GM18868 (cell line): ENCODE data around the gene WDR59.
"Not testable (repeated sequence)": the region's sequence is repeated elsewhere in the genome, so short reads cannot be mapped to it uniquely, and the experiment has no call there.

ENCODE experiments used
- ATAC-seq: cut with Tn5 transposase; IDR thresholded peaks from one replicate; pipeline ENCODE4 v1.9.1; 2021; ENCODE audit warnings: mild to moderate bottlenecking, moderate library complexity; ENCODE audit not compliant: unreplicated experiment

Gene WDR59

GRCh38 chr16:74867281-74867849 is 117.6 kb downstream of the WDR59 start:
- ATAC-seq, result no peak

DNA sequence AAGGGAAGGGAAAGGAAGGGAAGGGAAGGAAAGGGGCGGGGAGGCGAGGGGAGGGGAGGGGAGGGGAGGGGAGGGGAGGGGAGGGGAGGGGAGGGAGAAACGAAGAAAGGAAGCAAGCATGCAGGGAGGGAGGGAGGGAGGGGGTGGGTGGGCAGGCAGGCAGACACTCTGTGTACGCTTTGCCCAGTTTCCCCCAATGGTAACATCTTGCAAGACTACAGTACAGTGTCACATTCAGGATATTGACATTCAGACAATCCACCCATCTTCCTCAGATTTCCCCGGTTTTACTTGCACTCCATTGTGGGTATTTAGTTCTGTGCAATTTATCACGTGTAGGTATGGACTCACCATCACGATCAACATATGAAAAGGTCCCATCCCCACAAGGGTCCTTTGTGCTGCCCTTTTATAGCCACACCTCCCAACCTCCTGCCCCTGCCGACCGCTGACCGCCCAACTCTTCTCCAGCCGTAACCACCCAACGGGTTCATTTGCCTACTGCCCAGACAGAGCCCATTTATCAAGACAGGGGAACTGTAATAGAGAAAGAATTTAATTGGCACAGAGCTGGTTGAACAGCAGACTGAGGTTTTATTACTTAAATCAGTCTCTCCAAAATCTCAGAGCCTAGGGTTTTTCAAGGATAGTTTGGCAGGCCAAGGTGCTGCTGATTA is 118.9 kb downstream of the WDR59 start:
- no peak for ATAC-seq

GRCh38 chr16:74862743-74863244 is 122.1 kb downstream of the WDR59 start:
- peak; percentile 83 for ATAC-seq

GRCh38 chr16:74852500-74852875 is 132.4 kb downstream of the WDR59 start:
- no peak for ATAC-seq

DNA sequence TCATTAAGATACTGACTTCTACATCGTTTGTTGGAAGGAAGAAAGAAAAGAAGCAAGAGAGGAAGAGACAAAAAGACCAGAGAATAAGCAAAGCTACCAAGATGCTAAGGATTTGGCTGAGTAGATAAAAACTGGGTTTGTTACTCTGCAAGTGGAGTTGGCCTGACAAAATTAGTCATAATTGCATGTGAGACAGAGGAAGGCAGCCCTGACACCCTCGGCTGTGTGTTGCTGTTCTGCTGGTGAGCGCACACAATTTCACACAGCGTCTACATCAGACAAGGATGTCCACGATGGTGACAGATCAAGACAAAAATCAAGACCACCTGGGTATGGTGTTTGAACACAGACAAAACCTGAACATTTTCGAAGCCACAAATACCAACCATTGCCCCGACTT is 134.9 kb downstream of the WDR59 start:
- no peak for ATAC-seq

DNA sequence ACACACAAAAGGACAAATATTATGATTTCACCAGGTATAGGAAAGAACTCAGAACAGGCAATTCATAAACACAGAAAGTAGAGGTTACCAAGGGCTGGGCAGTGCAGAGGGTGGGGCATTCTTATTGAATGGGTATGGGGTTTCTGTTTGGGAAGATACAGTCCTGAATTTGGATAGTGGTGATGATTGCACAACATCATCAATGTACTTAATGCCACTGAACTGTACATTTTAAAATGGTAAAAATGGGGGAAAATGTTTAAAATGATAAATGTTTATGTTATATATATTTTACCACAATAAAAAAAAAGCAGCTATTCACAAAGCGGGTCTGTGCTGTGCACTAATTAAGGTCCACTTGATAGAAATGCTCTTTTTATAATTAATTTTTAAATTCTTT is 137.7 kb downstream of the WDR59 start:
- no peak for ATAC-seq

- ATAC-seq, result no peak
These were observed 138.2 kb downstream of the WDR59 start for GRCh38 chr16:74846714-74847113.

DNA sequence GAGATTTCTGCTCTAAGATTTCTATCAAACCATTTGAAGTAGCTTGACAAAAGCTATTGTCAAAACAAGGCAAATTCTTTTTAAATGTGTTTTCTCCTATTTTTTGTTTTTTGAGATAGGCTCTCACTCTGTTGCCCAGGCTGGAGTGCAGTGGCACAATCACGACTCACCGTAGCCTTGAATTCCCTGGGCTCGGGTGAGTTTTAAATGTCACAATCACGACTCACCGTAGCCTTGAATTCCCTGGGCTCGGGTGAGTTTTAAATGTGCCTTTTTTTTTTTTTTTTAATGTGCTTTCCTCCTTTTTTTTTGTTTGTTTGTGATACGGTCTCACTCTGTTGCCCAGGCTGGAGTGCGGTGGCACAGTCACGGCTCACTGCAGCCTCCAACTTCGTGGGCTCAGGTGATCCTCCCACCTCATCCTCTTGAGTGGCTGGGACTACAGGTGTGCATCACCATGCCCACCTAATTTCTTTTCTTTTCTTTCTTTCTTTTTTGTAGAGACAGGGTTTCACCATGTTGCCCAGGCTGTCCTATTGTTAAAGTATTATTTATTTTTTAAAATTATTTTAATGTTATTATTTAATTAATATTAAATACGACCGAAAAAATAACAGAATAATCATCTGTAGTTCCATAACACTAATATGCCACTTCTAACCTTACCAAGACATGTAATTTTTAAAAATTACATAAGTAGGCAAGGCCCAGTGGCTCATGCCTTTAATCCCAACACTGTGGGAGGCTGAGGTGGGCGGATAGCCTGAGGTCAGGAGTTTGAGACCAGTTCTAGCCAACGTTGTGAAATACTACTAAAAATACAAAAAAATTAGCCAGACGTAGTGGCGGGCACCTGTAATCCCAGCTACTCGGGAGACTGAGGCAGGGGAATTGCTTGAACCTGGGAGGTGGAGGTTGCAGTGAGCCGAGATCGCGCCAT is 140.6 kb downstream of the WDR59 start:
- no peak for ATAC-seq

GRCh38 chr16:74843381-74844035 is 141.4 kb downstream of the WDR59 start:
- not testable (repeated sequence) for ATAC-seq

GRCh38 chr16:74842413-74842812 is 142.5 kb downstream of the WDR59 start:
- ATAC-seq, result no peak

DNA sequence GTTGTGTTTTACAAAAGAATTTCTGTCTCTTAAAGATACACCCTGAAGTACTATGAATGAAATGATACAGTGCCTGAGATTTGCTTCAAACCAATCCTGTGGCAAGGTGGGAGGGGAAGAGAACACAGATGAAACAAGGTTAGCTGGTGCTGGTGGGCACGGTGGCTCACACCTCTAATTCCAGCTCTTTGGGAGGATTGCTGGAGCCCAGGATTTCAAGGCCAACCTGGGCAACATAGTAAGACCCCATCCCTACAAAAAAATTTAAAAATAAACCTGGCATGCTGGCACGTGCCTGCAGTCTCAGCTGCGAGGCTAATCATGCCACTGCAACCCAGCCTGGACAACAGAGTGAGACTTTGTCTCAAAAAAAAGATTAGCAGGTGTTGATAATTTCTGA is 143.0 kb downstream of the WDR59 start:
- ATAC-seq, result no peak

DNA sequence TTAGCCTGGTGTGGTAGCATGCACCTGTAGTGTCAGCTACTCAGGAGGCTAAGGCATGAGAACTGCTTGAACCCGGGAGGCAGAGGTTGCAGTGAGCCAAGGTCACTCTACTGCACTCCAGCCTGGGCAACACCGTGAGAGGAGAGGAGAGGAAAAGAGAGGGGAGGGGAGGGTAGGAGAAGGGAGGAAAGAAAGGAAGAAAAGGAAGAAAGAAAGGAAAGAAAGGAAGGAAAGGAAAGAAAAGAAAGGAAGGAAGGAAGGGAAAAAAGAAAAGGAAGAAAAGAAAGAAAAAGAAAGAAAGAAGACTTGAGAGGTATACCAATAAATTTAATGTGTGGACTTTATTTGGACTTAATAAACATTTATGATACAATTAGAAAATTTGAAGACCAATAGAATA is 143.5 kb downstream of the WDR59 start:
- no peak for ATAC-seq

GRCh38 chr16:74837056-74837455 is 147.9 kb downstream of the WDR59 start:
- ATAC-seq, result no peak

GRCh38 chr16:74836111-74836671 is 148.7 kb downstream of the WDR59 start:
- no peak for ATAC-seq

DNA sequence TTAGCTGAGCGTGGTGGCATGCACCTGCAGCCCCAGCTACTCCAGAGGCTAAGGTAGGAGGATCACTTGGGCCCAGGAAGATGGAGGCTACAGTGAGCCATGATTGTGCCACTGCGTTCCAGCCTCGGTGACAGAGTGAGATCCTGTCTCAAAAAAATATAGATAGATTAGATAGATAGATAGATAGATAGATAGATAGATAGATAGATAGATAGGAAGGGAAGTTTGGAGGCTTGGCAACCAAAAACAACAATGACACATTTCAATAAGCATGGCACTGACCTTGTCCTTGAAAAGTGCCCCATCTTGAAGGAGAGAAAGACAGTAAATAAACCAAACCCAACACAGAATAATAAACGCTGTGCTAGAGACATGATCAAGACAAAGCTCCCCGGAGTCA is 152.7 kb downstream of the WDR59 start:
- ATAC-seq, result no peak

- no peak for ATAC-seq
These were observed 153.5 kb downstream of the WDR59 start for GRCh38 chr16:74831467-74831866.

DNA sequence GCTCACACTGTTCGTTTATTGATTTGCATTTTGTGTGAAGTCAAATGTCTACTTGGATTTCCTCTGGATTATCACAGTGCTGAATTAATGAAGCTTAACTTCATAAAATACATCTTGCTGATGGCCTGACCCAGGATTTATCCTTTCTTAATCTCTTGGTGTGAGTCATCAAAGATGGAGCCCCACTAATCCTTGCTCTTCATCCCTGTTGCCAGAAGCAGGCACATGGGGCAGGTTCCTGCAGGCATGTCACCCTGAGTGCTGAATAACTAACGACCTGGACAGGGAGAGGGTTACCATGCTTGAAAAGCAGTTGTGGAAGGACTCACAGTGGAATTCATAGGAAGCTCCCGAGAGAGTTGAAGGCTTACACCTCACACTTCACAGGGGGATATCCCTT is 154.3 kb downstream of the WDR59 start:
- no peak for ATAC-seq

DNA sequence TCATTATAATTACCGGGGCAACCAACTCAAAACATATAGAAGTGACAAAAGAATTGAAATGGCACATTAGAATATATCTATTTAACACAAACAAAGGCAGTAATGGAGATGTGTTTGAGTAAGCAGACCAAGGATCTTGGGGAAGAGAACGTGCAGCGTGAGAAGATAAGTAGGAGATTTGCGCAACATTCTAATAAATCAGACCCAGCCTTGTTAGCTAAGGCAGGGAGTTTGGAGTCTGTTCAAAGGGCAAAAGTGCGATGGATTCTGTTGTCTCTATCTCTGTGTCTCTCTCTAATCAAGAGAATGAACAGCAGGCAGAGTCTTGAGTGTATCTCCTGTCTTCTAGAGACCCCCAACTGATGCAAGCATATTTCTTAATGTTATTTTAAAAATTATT is 155.3 kb downstream of the WDR59 start:
- no peak for ATAC-seq

DNA sequence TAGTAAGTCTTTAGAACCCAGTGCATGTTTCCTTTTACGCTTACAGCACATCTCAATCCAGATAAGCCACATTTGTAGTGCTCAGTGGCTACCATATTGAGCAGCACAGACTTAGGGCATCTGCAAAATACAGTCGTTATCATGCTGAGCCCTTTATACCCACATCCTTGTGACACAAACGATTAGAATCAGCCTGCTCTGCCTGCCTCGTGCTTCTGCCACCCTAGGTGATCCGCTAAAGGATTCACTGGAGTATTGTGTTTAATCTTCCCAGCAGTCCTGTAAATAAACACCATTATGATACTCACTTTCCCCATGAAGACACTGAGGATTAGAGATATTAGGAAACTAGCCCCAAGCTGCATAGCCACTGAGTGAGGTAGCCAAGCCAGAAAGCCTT is 159.0 kb downstream of the WDR59 start:
- no peak for ATAC-seq

GRCh38 chr16:74825016-74825415 is 159.9 kb downstream of the WDR59 start:
- no peak for ATAC-seq
